Measurements from ENCODE around the gene PNRC2. TPM values are rescaled to one million over a fixed set of nuclear protein-coding genes. Genes with fewer than 3 reads are reported as not detected.

PNRC2 gene
- polyA plus RNA-seq, 3 donors: 71.7 to 89.7 (median 71.7) TPM

GRCh38 chr1:23995431-23995837, 35.8 kb downstream of the PNRC2 start:
- Histone ChIP-seq H4K20me1 (ENCODE audit: insufficient read depth, low read length) (no peaks in the 10 kb centered on the region), H3K4me3 (replicated peaks in 1 of 3; ENCODE audit: low read depth in 2 of 3, low read length in 3 of 3) (no peak overlapping the region), H3K36me3 (replicated peaks in 1 of 2; ENCODE audit: control insufficient read depth in 1 of 2, insufficient read depth in 2 of 2, low read length in 2 of 2) (no peaks in the 10 kb centered on the region), H3K4me1 (ENCODE audit: control insufficient read depth in 1 of 2, insufficient read depth in 2 of 2, low read length in 2 of 2) (no peaks in the 10 kb centered on the region), H3K27ac (ENCODE audit: low read depth in 1 of 2, low read length in 2 of 2) (no peak overlapping the region), H3K9me3 (replicated peaks in 1 of 2; ENCODE audit: control insufficient read depth in 1 of 2, insufficient read depth in 1 of 2, low read length in 2 of 2) (no peaks in the 10 kb centered on the region), H2AFZ (ENCODE audit: insufficient read depth, low read depth, low read length, poor library complexity, severe bottlenecking) (no peak overlapping the region), H3K9ac (ENCODE audit: insufficient read depth, low read length, poor library complexity, severe bottlenecking) (no peak overlapping the region), H3K79me2 (ENCODE audit: insufficient read depth, low read length) (no peaks in the 10 kb centered on the region), H3K27me3 (ENCODE audit: control insufficient read depth in 2 of 2, insufficient read depth in 2 of 2, low read length in 2 of 2) (no peaks in the 10 kb centered on the region), H3K4me2 (replicated peaks; ENCODE audit: extremely low read depth, low read length, poor library complexity, severe bottlenecking) (no peak overlapping the region)
- H3K4me3 Mint-ChIP-seq: no peak overlapping the region
- no peaks in the 10 kb centered on the region for H3K36me3 Mint-ChIP-seq
- H3K9me3 Mint-ChIP-seq: no peaks in the 10 kb centered on the region
- DNase-seq: no peak
- TF ChIP-seq CTCF (IDR thresholded peaks at IDR 0.05): no peak
- WGBS (ENCODE audit: insufficient coverage): 100% methylated on average over 1 of the region's 13 CpGs
- no peak overlapping the region for H3K27ac Mint-ChIP-seq
- H3K27me3 Mint-ChIP-seq (ENCODE audit: low read depth in 3 of 3): peaks cover 0 to 2% (median 1%) of the 10 kb centered on the region in 3 donors
- H3K4me1 Mint-ChIP-seq: no peaks in the 10 kb centered on the region
- intact Hi-C loops (cut with micrococcal nuclease): no loop called here

GRCh38 chr1:23996700-23997229, 37.1 kb downstream of the PNRC2 start:
- no peaks in the 10 kb centered on the region for H3K79me2 ChIP-seq (ENCODE audit: insufficient read depth, low read length)
- H3K4me2 ChIP-seq (replicated peaks; ENCODE audit: extremely low read depth, low read length, poor library complexity, severe bottlenecking): no peak overlapping the region
- no peak overlapping the region for H3K27ac ChIP-seq (ENCODE audit: low read depth in 1 of 2, low read length in 2 of 2)
- no peaks in the 10 kb centered on the region for H3K27me3 ChIP-seq (ENCODE audit: control insufficient read depth in 2 of 2, insufficient read depth in 2 of 2, low read length in 2 of 2)
- H3K36me3 Mint-ChIP-seq: no peaks in the 10 kb centered on the region
- H3K9me3 Mint-ChIP-seq: peaks cover 0 to 2% (median 0%) of the 10 kb centered on the region in 7 donors
- TF ChIP-seq CTCF (IDR thresholded peaks at IDR 0.05): no peak
- H3K27me3 Mint-ChIP-seq (ENCODE audit: low read depth in 3 of 3): peaks cover 0 to 3% (median 2%) of the 10 kb centered on the region in 3 donors
- H4K20me1 ChIP-seq (ENCODE audit: insufficient read depth, low read length): no peaks in the 10 kb centered on the region
- H3K36me3 ChIP-seq (replicated peaks in 1 of 2; ENCODE audit: control insufficient read depth in 1 of 2, insufficient read depth in 2 of 2, low read length in 2 of 2): no peaks in the 10 kb centered on the region
- no peaks in the 10 kb centered on the region for H3K4me1 ChIP-seq (ENCODE audit: control insufficient read depth in 1 of 2, insufficient read depth in 2 of 2, low read length in 2 of 2)
- 100% methylated on average over 4 of the region's 10 CpGs for WGBS (ENCODE audit: insufficient coverage)
- no peaks in the 10 kb centered on the region for H3K4me1 Mint-ChIP-seq
- H3K9me3 ChIP-seq (replicated peaks in 1 of 2; ENCODE audit: control insufficient read depth in 1 of 2, insufficient read depth in 1 of 2, low read length in 2 of 2): no peaks in the 10 kb centered on the region
- H3K27ac Mint-ChIP-seq: no peak overlapping the region
- H2AFZ ChIP-seq (ENCODE audit: insufficient read depth, low read depth, low read length, poor library complexity, severe bottlenecking): no peak overlapping the region
- no peak overlapping the region for H3K9ac ChIP-seq (ENCODE audit: insufficient read depth, low read length, poor library complexity, severe bottlenecking)
- H3K4me3 Mint-ChIP-seq: no peak overlapping the region
- intact Hi-C loops (cut with micrococcal nuclease): no loop called here
- no peak for DNase-seq
- H3K4me3 ChIP-seq (replicated peaks in 1 of 3; ENCODE audit: low read depth in 2 of 3, low read length in 3 of 3): no peak overlapping the region

Data from CD14-positive monocyte (primary cell).